OCI-LY1 (cell line): Measurements from ENCODE around the gene PTCHD1.

ENCODE experiments used
- CTCF ChIP-seq: fragments of 200-600 bp; sonication (generic), shearing (Covaris generic); IDR thresholded peaks from 2 replicates; pipeline ENCODE4 v1.5.1; 2017; ENCODE audit warnings: mild to moderate bottlenecking, antibody characterized with exemption, low read length, moderate library complexity, mixed read lengths
- EZH2 ChIP-seq: fragments of 200-600 bp; sonication (generic), shearing (Covaris generic); IDR thresholded peaks from 2 replicates; pipeline ENCODE4 v1.8.0; 2017; ENCODE audit warnings: borderline replicate concordance, mixed run types, mild to moderate bottlenecking, antibody characterized with exemption, low read length, moderate library complexity, mixed read lengths

DNA sequence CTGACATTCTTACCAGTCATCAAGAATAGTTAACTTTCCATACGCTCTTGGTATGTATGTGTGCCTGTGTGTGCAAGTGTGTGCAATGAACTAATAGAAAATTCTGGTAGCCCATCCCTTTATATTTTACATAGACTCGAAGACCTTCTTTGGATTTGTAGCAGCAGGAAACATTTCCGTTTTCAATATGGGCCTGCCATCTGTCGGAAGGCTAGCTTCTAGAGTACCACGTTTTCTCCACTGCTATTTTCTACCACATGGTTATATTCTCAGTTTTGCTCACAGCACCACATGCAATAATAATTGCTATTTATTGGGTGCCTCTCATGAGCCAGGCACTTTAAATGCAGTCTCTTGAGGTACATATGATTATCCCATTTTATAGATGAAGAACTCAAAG lies 47.9 kb upstream of the PTCHD1 start:
- TF ChIP-seq CTCF, result no peak
- TF ChIP-seq EZH2, result no peak
